SK-N-SH (cell line): ENCODE data around the gene TRIM58.

ENCODE experiments used
- CHD2 ChIP-seq: fragments of 150-350 bp; IDR thresholded peaks from 2 replicates; pipeline ENCODE4 v1.6.1; 2018; ENCODE audit warnings: low read length; ENCODE audit not compliant: partially characterized antibody
- EZH2phosphoT487 ChIP-seq: fragments of 200-600 bp; sonication (generic); IDR thresholded peaks from 2 replicates; pipeline ENCODE4 v1.6.1; 2017; ENCODE audit warnings: low read depth, mixed run types, mild to moderate bottlenecking, antibody characterized with exemption, moderate library complexity, borderline replicate concordance
- GABPA ChIP-seq: IDR thresholded peaks from 2 replicates; pipeline ENCODE4 v1.4.0; 2012; ENCODE audit warnings: low read depth, mild to moderate bottlenecking
- GATA2 ChIP-seq: sonication (generic); formaldehyde crosslinking; IDR thresholded peaks from 2 replicates; pipeline ENCODE4 v1.5.0; 2020; ENCODE audit warnings: mild to moderate bottlenecking, missing genetic modification reagents
- JUND ChIP-seq: IDR thresholded peaks from 2 replicates; pipeline ENCODE4 v1.4.0; 2012
- POLR2AphosphoS5 ChIP-seq: IDR thresholded peaks from 2 replicates; pipeline ENCODE4 v1.6.1; 2012; ENCODE audit warnings: low read depth, low read length
- RCOR1 ChIP-seq: fragments of 150-350 bp; IDR thresholded peaks from 2 replicates; pipeline ENCODE4 v1.6.1; 2017; ENCODE audit warnings: antibody characterized with exemption, low read length
- RFX5 ChIP-seq: IDR thresholded peaks from 2 replicates; pipeline ENCODE4 v1.6.1; 2012; ENCODE audit warnings: mild to moderate bottlenecking, improper control_type of control experiment, low read length
- TAF1 ChIP-seq: IDR thresholded peaks from 2 replicates; pipeline ENCODE4 v1.6.1; 2012; ENCODE audit warnings: low read depth, mild to moderate bottlenecking, low read length, moderate library complexity, borderline replicate concordance
- TCF12 ChIP-seq: IDR thresholded peaks from 2 replicates; pipeline ENCODE4 v1.4.0; 2012
- YY1 ChIP-seq: IDR thresholded peaks from 2 replicates; pipeline ENCODE4 v1.4.0; 2012; ENCODE audit warnings: low read depth, mild to moderate bottlenecking
- TF ChIP-seq, protein P1 (sequence below): fragments of 200-600 bp; sonication (generic); IDR thresholded peaks from 2 replicates; pipeline ENCODE4 v1.6.1; 2017; ENCODE audit warnings: antibody characterized with exemption, mild to moderate bottlenecking, moderate library complexity
- TF ChIP-seq, protein P2 (sequence below): fragments of 150-350 bp; IDR thresholded peaks from 2 replicates; pipeline ENCODE4 v1.6.1; 2017; ENCODE audit warnings: antibody characterized with exemption, low read length, low read depth, borderline replicate concordance

DNA sequence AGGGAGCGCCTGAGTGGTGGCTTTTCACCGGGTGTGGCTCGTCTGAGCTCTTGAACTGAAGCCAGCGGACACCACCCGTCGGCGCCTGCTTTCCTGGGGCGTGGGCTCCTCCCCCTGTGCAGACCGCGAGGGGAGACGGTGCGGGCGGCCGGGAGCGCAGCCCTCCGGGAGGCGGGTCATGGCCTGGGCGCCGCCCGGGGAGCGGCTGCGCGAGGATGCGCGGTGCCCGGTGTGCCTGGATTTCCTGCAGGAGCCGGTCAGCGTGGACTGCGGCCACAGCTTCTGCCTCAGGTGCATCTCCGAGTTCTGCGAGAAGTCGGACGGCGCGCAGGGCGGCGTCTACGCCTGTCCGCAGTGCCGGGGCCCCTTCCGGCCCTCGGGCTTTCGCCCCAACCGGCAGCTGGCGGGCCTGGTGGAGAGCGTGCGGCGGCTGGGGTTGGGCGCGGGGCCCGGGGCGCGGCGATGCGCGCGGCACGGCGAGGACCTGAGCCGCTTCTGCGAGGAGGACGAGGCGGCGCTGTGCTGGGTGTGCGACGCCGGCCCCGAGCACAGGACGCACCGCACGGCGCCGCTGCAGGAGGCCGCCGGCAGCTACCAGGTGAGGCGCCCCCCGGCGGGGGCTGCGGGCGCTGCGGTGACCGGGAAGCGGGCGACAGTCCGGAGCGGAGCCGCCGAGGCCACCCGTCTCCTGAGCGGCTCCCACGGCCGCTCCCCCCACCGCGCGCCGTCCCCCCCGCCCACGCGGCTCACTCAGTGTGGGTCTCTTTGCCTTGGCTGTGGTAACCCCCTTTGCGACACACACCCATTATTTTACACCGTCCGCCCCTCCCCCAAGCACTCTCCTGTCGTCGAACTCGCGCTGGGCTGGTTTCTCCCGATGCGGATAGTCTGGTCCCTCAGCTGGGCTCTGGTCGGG is at the start of gene TRIM58:
- TF ChIP-seq GATA2 (CRISPR knock-in tag) (no peak), POLR2AphosphoS5 (no peak), TCF12 (no peak), TAF1 (no peak), YY1 (no peak), CHD2 (no peak), EZH2phosphoT487 (no peak), RFX5 (no peak), GABPA (no peak), RCOR1 (no peak), JUND (no peak)
- TF ChIP-seq, protein P1, sequence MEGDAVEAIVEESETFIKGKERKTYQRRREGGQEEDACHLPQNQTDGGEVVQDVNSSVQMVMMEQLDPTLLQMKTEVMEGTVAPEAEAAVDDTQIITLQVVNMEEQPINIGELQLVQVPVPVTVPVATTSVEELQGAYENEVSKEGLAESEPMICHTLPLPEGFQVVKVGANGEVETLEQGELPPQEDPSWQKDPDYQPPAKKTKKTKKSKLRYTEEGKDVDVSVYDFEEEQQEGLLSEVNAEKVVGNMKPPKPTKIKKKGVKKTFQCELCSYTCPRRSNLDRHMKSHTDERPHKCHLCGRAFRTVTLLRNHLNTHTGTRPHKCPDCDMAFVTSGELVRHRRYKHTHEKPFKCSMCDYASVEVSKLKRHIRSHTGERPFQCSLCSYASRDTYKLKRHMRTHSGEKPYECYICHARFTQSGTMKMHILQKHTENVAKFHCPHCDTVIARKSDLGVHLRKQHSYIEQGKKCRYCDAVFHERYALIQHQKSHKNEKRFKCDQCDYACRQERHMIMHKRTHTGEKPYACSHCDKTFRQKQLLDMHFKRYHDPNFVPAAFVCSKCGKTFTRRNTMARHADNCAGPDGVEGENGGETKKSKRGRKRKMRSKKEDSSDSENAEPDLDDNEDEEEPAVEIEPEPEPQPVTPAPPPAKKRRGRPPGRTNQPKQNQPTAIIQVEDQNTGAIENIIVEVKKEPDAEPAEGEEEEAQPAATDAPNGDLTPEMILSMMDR: peak; percentile 23; the same call in 1 of the 2 replicates
- TF ChIP-seq, protein P2, sequence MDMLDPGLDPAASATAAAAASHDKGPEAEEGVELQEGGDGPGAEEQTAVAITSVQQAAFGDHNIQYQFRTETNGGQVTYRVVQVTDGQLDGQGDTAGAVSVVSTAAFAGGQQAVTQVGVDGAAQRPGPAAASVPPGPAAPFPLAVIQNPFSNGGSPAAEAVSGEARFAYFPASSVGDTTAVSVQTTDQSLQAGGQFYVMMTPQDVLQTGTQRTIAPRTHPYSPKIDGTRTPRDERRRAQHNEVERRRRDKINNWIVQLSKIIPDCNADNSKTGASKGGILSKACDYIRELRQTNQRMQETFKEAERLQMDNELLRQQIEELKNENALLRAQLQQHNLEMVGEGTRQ: no peak
